Subcutaneous adipose tissue (tissue), 4 donors: ENCODE data around the gene FBXO34. TPM values are rescaled to one million over a fixed set of nuclear protein-coding genes. Genes with fewer than 3 reads are reported as not detected.

Experiments
- total RNA-seq, 4 donors: library from RNA; depleted of rRNA; stranded (reverse); fragments of >200 nt; gene quantifications; one replicate each; pipeline ENCODE4 v1.1.0, GENCODE V29; 2016
- TF ChIP-seq, protein P1 (sequence below): fragments of 450-650 bp; IDR thresholded peaks from one replicate; pipeline ENCODE4 v1.5.1; 2016; ENCODE audit warnings: low read depth, mild to moderate bottlenecking, control low read depth, antibody characterized with exemption, moderate library complexity

Gene FBXO34
- total RNA-seq, 4 donors from 2014 or later: 18.4 to 23.5 (median 21.6) TPM

DNA sequence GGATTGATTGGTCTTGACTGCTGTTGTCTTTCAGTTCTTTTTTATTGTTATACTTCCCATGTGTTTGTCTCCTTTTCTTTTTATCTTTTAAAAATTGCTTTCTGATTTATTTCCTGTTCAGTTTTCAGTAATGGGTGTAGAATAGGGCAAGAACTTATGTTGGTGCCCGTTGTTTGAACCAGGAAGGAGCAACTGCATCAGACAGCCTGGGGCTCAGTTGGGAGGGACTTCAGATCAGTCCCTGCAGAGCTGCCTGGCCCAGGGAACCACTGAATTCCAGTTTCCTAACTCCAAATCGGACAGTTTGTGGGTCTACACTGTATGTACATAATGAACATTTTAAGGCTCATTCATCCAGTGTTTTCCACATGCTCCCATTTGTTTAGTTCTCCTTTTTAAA lies 64.9 kb downstream of the FBXO34 start:
- TF ChIP-seq, protein P1, sequence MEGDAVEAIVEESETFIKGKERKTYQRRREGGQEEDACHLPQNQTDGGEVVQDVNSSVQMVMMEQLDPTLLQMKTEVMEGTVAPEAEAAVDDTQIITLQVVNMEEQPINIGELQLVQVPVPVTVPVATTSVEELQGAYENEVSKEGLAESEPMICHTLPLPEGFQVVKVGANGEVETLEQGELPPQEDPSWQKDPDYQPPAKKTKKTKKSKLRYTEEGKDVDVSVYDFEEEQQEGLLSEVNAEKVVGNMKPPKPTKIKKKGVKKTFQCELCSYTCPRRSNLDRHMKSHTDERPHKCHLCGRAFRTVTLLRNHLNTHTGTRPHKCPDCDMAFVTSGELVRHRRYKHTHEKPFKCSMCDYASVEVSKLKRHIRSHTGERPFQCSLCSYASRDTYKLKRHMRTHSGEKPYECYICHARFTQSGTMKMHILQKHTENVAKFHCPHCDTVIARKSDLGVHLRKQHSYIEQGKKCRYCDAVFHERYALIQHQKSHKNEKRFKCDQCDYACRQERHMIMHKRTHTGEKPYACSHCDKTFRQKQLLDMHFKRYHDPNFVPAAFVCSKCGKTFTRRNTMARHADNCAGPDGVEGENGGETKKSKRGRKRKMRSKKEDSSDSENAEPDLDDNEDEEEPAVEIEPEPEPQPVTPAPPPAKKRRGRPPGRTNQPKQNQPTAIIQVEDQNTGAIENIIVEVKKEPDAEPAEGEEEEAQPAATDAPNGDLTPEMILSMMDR: no peak

DNA sequence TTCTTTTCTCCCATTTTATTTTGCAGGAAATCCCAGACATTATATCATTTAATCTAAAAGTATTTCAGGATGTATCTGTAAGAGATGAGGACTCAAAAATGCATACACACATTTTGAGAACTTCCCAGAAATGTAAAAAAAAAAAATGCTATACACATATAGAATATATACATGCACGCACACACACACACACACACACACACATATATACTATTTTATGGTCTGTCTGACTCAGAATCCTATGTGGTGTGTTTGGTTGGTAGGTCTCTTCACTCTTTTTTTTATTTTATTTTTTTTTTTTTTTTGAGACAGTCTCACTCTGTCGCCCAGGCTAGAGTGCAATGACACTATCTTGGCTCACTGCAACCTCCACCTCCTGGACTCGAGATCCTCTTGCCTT lies 65.5 kb downstream of the FBXO34 start:
- TF ChIP-seq, protein P1: no peak

DNA sequence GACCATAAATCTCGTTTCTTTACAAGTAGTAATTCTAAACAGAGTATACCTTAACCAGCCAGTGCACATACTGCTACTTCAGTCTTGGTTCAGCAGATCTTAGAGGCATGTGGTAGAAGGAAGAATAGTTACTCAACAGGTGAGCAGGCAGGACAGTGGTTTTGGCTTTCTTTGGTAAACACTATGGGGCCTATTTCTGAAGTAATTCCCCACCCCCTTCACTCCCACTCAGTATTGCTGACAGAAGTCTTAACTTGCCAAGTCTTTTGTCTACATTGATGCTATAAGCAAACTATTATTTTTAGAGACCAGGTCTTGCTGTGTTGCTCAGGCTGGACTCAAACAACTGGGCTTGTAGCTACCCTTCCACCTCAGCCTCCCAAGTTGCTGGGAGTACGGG lies 68.5 kb downstream of the FBXO34 start:
- TF ChIP-seq, protein P1: no peak

DNA sequence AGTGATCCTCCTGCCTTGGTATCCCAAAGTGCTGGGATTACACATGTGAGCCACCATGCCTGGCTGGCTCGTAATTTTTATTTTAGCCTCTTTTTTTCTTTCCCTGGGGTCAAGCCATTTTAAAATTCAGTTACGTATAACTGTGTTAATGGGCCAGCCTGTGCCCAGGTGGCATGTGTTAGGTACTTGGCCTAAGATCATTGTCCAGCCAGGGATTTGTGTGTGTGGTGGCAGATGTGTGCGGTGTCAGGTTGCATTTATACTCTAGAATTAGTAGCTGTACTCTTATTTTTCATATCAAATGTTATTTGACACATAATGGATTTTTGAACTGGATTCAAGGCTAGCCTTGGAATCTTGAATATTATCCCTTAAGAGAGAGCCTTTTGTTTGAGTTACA lies 69.3 kb downstream of the FBXO34 start:
- TF ChIP-seq, protein P1: no peak

DNA sequence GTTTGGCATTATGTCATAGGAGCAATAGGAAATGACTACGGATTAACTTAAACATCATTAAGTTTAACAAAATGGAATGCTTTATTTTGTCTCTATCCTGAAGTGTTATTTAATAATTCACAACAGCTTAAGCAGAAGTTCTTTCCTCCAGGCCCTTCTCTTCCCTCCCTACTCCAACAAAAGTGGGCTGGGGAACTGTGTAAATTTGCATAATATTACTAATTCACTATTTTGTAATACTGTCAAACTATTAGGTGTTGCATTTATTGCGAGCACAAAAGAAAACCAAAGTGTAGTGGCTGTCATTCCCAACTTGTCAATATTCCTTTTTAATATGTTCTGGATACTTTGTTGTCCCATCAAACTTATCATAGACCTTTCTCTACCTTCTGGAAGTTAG lies 70.6 kb downstream of the FBXO34 start:
- TF ChIP-seq, protein P1: no peak

DNA sequence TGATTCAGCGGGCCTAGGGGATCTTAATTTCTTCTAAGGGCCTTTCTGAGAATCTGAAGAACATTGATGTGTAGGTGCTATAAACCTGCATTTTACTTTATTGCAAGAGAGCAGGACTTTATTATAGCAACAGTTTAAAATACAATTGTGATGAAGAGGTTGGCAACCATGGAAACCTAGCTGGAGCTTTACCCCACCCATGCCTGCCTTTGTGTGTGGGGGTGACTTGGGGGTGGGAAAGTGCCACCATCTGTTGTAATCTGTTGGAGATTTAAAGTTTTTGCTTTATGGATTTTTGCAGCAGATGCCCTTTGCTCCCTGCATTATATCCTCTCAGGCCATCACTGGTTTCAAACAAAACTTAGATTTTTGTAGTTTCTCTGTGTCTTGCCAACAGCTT lies 75.8 kb downstream of the FBXO34 start:
- TF ChIP-seq, protein P1: no peak

DNA sequence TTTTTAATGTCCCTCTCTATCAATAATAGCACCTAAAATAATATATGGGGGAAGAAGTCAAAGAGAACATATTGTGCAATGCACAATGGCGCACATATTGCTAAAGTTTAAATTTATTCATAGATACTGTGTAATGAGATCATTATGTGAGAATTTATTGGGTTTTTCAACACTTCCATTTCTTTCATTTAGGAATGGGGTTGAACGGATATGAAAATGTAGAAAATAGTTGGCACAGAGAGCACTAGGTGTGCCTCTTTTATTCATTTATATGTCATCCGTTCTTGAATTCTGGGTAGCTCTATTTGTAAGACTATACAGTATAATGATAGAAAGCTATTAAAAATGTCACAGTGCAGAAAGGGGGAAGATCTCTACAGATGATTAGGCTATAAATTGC lies 76.5 kb downstream of the FBXO34 start:
- TF ChIP-seq, protein P1: no peak
